GM23338 (cell line): ENCODE measurements around the gene TMEM158. TPM values are rescaled to one million over a fixed set of nuclear protein-coding genes. Genes with fewer than 3 reads are reported as not detected.

Source experiments
- ATAC-seq: fragments of 200-7000 bp; cut with Tn5 transposase; 3 replicates; pipeline ENCODE4 v1.9.1; 2020
- DNase-seq: peaks from one replicate; pipeline ENCODE4 v3.0.0-alpha.2; 2015; ENCODE audit warnings: low spot score
- H2AFZ ChIP-seq: fragments of 200-600 bp; sonication (generic); 2 replicates; pipeline ENCODE4 v1.8.0; 2016; ENCODE audit warnings: antibody characterized with exemption, mild to moderate bottlenecking, moderate library complexity
- H3F3A ChIP-seq: fragments of 200-600 bp; sonication (generic); replicated peaks from 2 replicates; pipeline ENCODE4 v1.8.0; 2017; ENCODE audit warnings: antibody characterized with exemption, mixed run types, low read depth
- H3K27ac ChIP-seq: fragments of 200-600 bp; sonication (generic); 2 replicates; pipeline ENCODE4 v1.6.1; 2016; ENCODE audit warnings: low read depth
- H3K27me3 ChIP-seq: fragments of 200-600 bp; sonication (generic); 2 replicates; pipeline ENCODE4 v1.8.0; 2016; ENCODE audit warnings: mild to moderate bottlenecking, mixed run types, moderate library complexity; ENCODE audit not compliant: insufficient read depth
- H3K36me3 ChIP-seq: fragments of 200-600 bp; sonication (generic); 2 replicates; pipeline ENCODE4 v1.8.0; 2016; ENCODE audit warnings: mild to moderate bottlenecking; ENCODE audit not compliant: insufficient read depth
- H3K4me1 ChIP-seq: fragments of 200-600 bp; sonication (generic); 2 replicates; pipeline ENCODE4 v1.8.0; 2016; ENCODE audit warnings: mild to moderate bottlenecking, moderate library complexity; ENCODE audit not compliant: insufficient read depth
- H3K4me2 ChIP-seq: fragments of 200-600 bp; sonication (generic); 2 replicates; pipeline ENCODE4 v1.7.1; 2017; ENCODE audit warnings: mixed run types
- H3K4me3 ChIP-seq: fragments of 200-600 bp; sonication (generic); 2 replicates; pipeline ENCODE4 v1.6.1; 2016; ENCODE audit warnings: mixed run types
- H3K79me2 ChIP-seq: fragments of 200-600 bp; sonication (generic); replicated peaks from 2 replicates; pipeline ENCODE4 v1.8.0; 2017; ENCODE audit warnings: mild to moderate bottlenecking; ENCODE audit not compliant: insufficient read depth
- H3K9me2 ChIP-seq: fragments of 200-600 bp; sonication (generic); 2 replicates; pipeline ENCODE4 v1.8.0; 2017; ENCODE audit not compliant: insufficient read depth
- H4K20me1 ChIP-seq: fragments of 200-600 bp; sonication (generic); replicated peaks from 2 replicates; pipeline ENCODE4 v1.8.0; 2017; ENCODE audit warnings: mild to moderate bottlenecking; ENCODE audit not compliant: insufficient read depth
- H3K27ac Mint-ChIP-seq: 2 replicates; pipeline ENCODE4 v1.8.0; 2020; ENCODE audit warnings: inconsistent platforms, mild to moderate bottlenecking, moderate library complexity, mixed read lengths
- H3K27me3 Mint-ChIP-seq: 3 replicates; pipeline ENCODE4 v1.8.0; 2022; ENCODE audit warnings: low read depth, mild to moderate bottlenecking, moderate library complexity, mixed read lengths, inconsistent platforms; ENCODE audit not compliant: insufficient read depth, poor library complexity
- H3K36me3 Mint-ChIP-seq: 3 replicates; pipeline ENCODE4 v1.8.0; 2021; ENCODE audit warnings: low read depth, mild to moderate bottlenecking, inconsistent platforms, moderate library complexity, mixed read lengths
- H3K4me1 Mint-ChIP-seq: 3 replicates; pipeline ENCODE4 v1.8.0; 2020; ENCODE audit warnings: mild to moderate bottlenecking, inconsistent platforms, mixed read lengths
- H3K4me3 Mint-ChIP-seq: 3 replicates; pipeline ENCODE4 v1.8.0; 2021; ENCODE audit warnings: moderate library complexity, mild to moderate bottlenecking, inconsistent platforms, mixed read lengths
- H3K9me3 Mint-ChIP-seq: 3 replicates; pipeline ENCODE4 v1.8.0; 2020; ENCODE audit warnings: moderate library complexity, mild to moderate bottlenecking, inconsistent platforms, mixed read lengths
- CREB1 ChIP-seq: fragments of 250-450 bp; sonication (Bioruptor Pico); IDR thresholded peaks from 2 replicates; pipeline ENCODE4 v1.5.0; 2020; ENCODE audit warnings: low read depth, mild to moderate bottlenecking, moderate library complexity
- EZH2phosphoT487 ChIP-seq: fragments of 200-600 bp; sonication (generic); IDR thresholded peaks from one replicate; pipeline ENCODE4 v1.8.1; 2018; ENCODE audit warnings: antibody characterized with exemption; ENCODE audit not compliant: unreplicated experiment
- JUNB ChIP-seq: IDR thresholded peaks from one replicate; pipeline ENCODE4 v1.6.1; 2016; ENCODE audit warnings: antibody characterized with exemption; ENCODE audit not compliant: unreplicated experiment
- NANOG ChIP-seq: IDR thresholded peaks from 2 replicates; pipeline ENCODE4 v1.6.1; 2016; ENCODE audit warnings: antibody characterized with exemption, borderline replicate concordance
- POLR2AphosphoS5 ChIP-seq: IDR thresholded peaks from 2 replicates; pipeline ENCODE4 v1.6.1; 2016; ENCODE audit warnings: antibody characterized with exemption, low read depth
- STAT1 ChIP-seq: IDR thresholded peaks from one replicate; pipeline ENCODE4 v1.6.1; 2016; ENCODE audit warnings: antibody characterized with exemption; ENCODE audit not compliant: unreplicated experiment
- ZNF114 ChIP-seq: fragments of 250-450 bp; sonication (Bioruptor Pico); IDR thresholded peaks from 2 replicates; pipeline ENCODE4 v1.5.0; 2020; ENCODE audit warnings: mild to moderate bottlenecking, moderate library complexity
- ZNF331 ChIP-seq: fragments of 250-450 bp; sonication (Bioruptor Pico); IDR thresholded peaks from 2 replicates; pipeline ENCODE4 v1.5.0; 2020; ENCODE audit warnings: low read depth, mild to moderate bottlenecking, moderate library complexity
- polyA plus RNA-seq: library from polyadenylated mRNA; unstranded; fragments of >200 nt; fragmentation: Nextera tagmentation; extraction: Ambion mirVana; gene quantifications from 2 replicates; pipeline ENCODE4 v1.2.1, GENCODE V29; 2016
- total RNA-seq: library from RNA; depleted of rRNA; stranded (reverse); fragments of >200 nt; shearing (Covaris generic); gene quantifications from 2 replicates; pipeline ENCODE4 v1.2.3, GENCODE V29; 2014
- TF ChIP-seq, protein P1 (sequence below): IDR thresholded peaks from one replicate; pipeline ENCODE4 v1.6.1; 2018; ENCODE audit warnings: antibody characterized with exemption; ENCODE audit not compliant: unreplicated experiment
- TF ChIP-seq, protein P2 (sequence below), 2 experiments: fragments of 200-600 bp in 1 of 2; sonication (generic) in 1 of 2; conservative IDR thresholded peaks; 2 replicates each; pipeline versions ENCODE4 v1.5.1 to v1.6.1; 2016 to 2017; ENCODE audit warnings: antibody characterized with exemption in 2 of 2, low read depth in 2 of 2, mild to moderate bottlenecking in 2 of 2, moderate library complexity in 1 of 2
- TF ChIP-seq, protein P3 (sequence below): IDR thresholded peaks from 2 replicates; pipeline ENCODE4 v1.6.1; 2016; ENCODE audit warnings: antibody characterized with exemption

TMEM158 gene
- total and polyA plus RNA-seq, 2 experiments from 2014 or later, result 9.6 to 16.9 TPM

GRCh38 chr3:45180899-45181298, 45.2 kb downstream of the TMEM158 start:
- TF ChIP-seq, protein P1, sequence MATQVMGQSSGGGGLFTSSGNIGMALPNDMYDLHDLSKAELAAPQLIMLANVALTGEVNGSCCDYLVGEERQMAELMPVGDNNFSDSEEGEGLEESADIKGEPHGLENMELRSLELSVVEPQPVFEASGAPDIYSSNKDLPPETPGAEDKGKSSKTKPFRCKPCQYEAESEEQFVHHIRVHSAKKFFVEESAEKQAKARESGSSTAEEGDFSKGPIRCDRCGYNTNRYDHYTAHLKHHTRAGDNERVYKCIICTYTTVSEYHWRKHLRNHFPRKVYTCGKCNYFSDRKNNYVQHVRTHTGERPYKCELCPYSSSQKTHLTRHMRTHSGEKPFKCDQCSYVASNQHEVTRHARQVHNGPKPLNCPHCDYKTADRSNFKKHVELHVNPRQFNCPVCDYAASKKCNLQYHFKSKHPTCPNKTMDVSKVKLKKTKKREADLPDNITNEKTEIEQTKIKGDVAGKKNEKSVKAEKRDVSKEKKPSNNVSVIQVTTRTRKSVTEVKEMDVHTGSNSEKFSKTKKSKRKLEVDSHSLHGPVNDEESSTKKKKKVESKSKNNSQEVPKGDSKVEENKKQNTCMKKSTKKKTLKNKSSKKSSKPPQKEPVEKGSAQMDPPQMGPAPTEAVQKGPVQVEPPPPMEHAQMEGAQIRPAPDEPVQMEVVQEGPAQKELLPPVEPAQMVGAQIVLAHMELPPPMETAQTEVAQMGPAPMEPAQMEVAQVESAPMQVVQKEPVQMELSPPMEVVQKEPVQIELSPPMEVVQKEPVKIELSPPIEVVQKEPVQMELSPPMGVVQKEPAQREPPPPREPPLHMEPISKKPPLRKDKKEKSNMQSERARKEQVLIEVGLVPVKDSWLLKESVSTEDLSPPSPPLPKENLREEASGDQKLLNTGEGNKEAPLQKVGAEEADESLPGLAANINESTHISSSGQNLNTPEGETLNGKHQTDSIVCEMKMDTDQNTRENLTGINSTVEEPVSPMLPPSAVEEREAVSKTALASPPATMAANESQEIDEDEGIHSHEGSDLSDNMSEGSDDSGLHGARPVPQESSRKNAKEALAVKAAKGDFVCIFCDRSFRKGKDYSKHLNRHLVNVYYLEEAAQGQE, result no peak
- TF ChIP-seq STAT1 (no peak), EZH2phosphoT487 (no peak)

DNA sequence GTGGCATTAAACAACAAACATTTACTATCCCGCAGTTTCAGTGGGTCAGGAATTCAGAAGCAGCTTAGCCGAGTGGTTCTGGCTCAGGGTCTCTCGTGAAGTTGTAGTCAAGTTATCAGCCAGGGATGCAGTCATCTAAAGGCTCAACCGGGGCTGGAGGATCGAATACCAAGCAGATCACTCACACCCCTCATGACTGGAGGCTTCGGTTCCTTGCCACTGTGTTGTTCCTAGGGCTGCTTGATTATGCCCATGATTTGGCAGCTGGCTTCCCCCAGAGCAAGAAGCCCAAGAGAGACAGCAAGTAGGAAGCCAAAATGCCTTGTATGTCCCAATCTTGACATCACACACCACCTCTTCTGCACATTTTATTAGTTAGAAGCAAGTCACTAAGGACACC, 46.0 kb downstream of the TMEM158 start:
- Histone ChIP-seq H3K27ac (no peak overlapping the region), H3K9me2 (no peaks in the 10 kb centered on the region), H3F3A (no peaks in the 10 kb centered on the region), H4K20me1 (no peaks in the 10 kb centered on the region), H3K4me1 (peaks cover 15% of the 10 kb centered on the region; the same call in 1 of the 2 replicates), H3K27me3 (no peaks in the 10 kb centered on the region), H3K4me2 (no peak overlapping the region), H2AFZ (no peak overlapping the region), H3K79me2 (no peaks in the 10 kb centered on the region), H3K4me3 (no peak overlapping the region), H3K36me3 (no peaks in the 10 kb centered on the region)
- peaks cover 15% of the 10 kb centered on the region for H3K4me1 Mint-ChIP-seq
- peaks cover 15% of the 10 kb centered on the region for H3K27me3 Mint-ChIP-seq
- ATAC-seq, result no peak
- H3K36me3 Mint-ChIP-seq, result no peaks in the 10 kb centered on the region
- TF ChIP-seq, protein P2, sequence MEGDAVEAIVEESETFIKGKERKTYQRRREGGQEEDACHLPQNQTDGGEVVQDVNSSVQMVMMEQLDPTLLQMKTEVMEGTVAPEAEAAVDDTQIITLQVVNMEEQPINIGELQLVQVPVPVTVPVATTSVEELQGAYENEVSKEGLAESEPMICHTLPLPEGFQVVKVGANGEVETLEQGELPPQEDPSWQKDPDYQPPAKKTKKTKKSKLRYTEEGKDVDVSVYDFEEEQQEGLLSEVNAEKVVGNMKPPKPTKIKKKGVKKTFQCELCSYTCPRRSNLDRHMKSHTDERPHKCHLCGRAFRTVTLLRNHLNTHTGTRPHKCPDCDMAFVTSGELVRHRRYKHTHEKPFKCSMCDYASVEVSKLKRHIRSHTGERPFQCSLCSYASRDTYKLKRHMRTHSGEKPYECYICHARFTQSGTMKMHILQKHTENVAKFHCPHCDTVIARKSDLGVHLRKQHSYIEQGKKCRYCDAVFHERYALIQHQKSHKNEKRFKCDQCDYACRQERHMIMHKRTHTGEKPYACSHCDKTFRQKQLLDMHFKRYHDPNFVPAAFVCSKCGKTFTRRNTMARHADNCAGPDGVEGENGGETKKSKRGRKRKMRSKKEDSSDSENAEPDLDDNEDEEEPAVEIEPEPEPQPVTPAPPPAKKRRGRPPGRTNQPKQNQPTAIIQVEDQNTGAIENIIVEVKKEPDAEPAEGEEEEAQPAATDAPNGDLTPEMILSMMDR (conservative IDR thresholded peaks at IDR 0.05; ENCODE audit: low read depth in 2 of 2), result no peak
- TF ChIP-seq CREB1 (no peak), POLR2AphosphoS5 (no peak), STAT1 (no peak), ZNF114 (no peak), JUNB (no peak), ZNF331 (no peak), NANOG (no peak), EZH2phosphoT487 (no peak)
- TF ChIP-seq, protein P1, result no peak
- TF ChIP-seq, protein P3, sequence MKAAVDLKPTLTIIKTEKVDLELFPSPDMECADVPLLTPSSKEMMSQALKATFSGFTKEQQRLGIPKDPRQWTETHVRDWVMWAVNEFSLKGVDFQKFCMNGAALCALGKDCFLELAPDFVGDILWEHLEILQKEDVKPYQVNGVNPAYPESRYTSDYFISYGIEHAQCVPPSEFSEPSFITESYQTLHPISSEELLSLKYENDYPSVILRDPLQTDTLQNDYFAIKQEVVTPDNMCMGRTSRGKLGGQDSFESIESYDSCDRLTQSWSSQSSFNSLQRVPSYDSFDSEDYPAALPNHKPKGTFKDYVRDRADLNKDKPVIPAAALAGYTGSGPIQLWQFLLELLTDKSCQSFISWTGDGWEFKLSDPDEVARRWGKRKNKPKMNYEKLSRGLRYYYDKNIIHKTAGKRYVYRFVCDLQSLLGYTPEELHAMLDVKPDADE, result no peak
- no peaks in the 10 kb centered on the region for H3K9me3 Mint-ChIP-seq
- H3K27ac Mint-ChIP-seq, result no peak overlapping the region
- H3K4me3 Mint-ChIP-seq, result no peak overlapping the region
- no peak for DNase-seq

More at GRCh38 chr3:45180899-45181298, 45.2 kb downstream of the TMEM158 start:
- Mint-ChIP-seq H3K27ac (no peak overlapping the region), H3K36me3 (no peaks in the 10 kb centered on the region), H3K9me3 (no peaks in the 10 kb centered on the region), H3K27me3 (peaks cover 18% of the 10 kb centered on the region), H3K4me1 (peaks cover 15% of the 10 kb centered on the region), H3K4me3 (no peak overlapping the region)
- Histone ChIP-seq H3K79me2 (no peaks in the 10 kb centered on the region), H2AFZ (no peak overlapping the region), H3K4me2 (no peak overlapping the region), H3K4me3 (no peak overlapping the region), H3K36me3 (no peaks in the 10 kb centered on the region), H3K9me2 (no peaks in the 10 kb centered on the region), H4K20me1 (no peaks in the 10 kb centered on the region), H3K4me1 (peaks cover 15% of the 10 kb centered on the region; the same call in 1 of the 2 replicates), H3F3A (no peaks in the 10 kb centered on the region), H3K27ac (no peak overlapping the region), H3K27me3 (no peaks in the 10 kb centered on the region)
- no peak for ATAC-seq
- no peak for DNase-seq
